Measurements from ENCODE around the gene JCAD.

- TF ChIP-seq CTCF (IDR thresholded peaks at IDR 0.05) (no peak), POLR2A (IDR thresholded peaks at IDR 0.05) (no peak)
These were observed 85.5 kb downstream of the JCAD start for GRCh38 chr10:29973921-29974320.

All from adrenal gland (tissue), 5 donors.